GM21825 (cell line): Measurements from ENCODE around the gene CPLX4.
"Not testable (repeated sequence)": the region's sequence is repeated elsewhere in the genome, so short reads cannot be mapped to it uniquely, and the experiment has no call there.

Experiments
- ATAC-seq: cut with Tn5 transposase; IDR thresholded peaks from one replicate; pipeline ENCODE4 v1.9.1; 2021; ENCODE audit warnings: mild to moderate bottlenecking, moderate library complexity; ENCODE audit not compliant: unreplicated experiment

Gene CPLX4

GRCh38 chr18:59271606-59272220 is 46.7 kb downstream of the CPLX4 start:
- no peak for ATAC-seq

DNA sequence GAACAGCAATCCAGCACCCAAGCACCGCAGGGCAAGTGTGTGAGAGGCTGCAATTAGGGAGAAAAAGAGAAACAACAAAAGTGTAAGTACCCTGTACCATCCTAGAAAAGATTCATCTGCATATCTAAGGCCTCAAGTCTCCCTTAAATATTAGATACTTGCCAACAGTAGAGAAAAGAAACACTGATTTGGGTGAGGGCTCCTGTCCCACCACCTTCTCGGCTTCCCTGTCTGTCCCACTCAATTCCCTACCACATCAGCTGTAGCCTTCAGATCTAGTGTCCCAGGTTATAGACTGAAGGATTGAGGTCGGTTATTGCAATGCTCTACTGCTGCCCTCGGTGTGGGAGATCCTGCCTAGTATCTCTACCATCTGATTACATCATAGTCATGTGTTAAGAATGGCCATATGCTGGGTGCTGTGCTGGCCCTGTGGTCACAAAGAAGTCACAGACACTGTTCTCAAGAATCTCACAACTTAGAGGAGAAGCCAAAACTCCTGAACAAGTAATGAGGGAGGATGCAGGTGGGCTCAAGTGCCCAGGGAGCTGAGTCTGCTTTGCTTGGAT is 47.7 kb downstream of the CPLX4 start:
- no peak for ATAC-seq

DNA sequence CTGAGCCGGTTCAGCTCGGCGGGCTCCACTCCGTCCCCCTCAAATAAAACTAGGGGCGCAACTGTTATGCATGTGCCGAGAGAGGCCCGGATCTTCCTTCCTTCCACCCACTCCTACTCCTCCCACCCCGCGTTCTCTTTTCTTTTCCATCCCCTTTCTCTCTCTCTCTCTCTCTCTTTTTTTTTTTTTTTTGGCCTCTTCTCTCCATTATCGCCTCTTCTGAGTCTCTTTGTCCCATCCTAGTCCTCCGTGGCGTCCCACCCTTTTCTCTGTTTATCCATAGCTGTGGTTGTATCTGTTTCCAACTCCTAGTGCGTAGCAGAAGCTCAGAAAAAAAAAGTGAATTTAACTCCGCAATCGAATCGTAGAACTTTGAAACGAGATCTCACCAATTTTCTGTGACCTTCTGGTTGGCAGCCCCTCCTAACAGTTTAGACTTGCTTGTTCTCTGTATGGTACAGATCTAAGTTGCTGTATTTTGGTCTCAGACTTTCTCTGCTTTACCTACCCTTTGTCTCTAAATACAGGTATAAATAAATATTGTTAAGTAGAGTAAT is 48.8 kb downstream of the CPLX4 start:
- no peak for ATAC-seq

- peak; percentile 40 for ATAC-seq
Observed at GRCh38 chr18:59268721-59269562, 49.5 kb downstream of the CPLX4 start.

GRCh38 chr18:59268127-59268720 is 50.2 kb downstream of the CPLX4 start:
- ATAC-seq: no peak

DNA sequence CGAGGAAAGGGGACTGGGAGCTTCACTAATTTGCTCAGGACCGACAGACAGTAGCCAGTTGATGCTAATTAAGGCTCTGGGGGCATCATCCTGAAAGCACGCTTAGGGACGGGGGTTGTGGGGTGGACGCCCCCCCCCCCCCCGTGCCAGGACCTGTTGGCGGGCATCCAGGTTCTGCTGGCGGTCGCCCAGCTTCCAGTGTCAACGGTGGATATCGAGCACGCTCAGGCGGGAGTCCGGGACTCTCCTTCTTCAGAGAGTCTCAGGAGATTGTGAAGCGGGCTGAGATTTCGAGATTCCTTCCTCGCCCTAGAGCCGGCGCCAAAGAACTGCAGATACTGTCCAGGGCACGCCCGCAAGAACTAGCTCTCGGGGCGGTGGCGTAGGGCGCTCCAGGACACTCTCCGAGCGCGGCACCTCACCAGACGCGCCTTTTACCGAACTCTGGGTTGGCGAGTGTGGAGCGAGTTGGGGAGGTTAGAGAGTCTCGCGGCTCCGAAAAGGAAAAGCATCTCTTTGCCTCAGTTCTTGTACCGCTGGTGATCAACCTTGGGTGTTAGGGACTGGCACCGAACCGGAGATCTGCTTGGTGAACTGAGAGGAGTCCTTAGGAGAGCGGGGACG is 50.8 kb downstream of the CPLX4 start:
- ATAC-seq: no peak

GRCh38 chr18:59266886-59267502 is 51.5 kb downstream of the CPLX4 start:
- ATAC-seq: no peak

- no peak for ATAC-seq
Observed at GRCh38 chr18:59266459-59266858, 52.0 kb downstream of the CPLX4 start.

DNA sequence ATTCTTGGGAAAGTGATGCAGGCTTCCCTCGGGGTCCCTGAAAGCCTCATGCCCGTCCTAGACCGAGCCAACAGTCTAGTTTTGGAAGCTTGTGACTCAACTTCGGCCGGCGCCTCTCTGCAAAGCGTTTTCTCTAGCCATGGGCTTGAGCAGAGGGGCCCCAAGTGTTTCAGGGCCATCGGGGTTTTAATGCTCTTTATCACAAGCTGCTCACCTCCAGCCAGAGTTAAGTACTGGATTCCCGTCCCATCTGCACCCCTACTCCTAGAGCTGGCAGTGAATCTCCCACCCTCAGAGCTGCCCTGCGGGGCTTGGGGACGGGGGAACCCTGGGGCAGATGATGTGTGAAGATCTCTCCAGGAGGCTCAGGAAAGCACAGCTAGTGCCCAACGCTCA is 52.5 kb downstream of the CPLX4 start:
- no peak for ATAC-seq

DNA sequence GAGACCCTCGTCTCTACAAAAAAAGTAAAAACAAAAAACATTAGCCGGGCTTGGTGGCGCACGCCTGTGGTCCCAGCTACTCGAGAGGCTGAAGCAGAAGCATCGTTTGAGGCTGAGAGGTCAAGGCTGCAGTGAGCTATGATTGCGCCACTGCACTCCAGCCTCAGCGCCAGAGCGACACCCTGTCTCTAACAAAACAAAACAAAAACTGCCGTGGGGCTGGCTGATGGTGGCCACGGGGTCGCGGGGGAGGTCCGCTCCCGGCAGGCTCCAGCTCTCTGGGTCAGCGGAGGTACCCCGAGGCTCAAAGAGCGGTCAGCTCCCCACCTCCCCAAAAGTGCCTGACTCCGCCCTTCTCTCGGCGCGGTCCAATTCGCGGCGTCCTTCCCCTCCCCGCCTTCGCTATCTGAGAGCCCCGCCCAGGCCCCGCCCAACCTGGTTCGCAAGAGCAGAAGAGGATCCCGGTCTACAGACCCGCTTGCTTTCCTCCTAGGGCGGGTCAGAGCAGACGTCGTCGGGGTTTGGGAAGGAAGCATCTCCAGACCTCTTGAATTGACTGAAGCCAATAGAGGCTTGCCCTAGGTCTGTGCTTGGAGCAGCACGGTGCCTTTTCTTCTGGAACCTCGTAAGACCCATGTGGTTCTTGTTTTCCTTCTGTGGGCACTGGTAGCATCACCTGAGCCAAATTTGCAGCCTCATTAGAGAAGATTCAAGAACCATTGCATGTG is 53.0 kb downstream of the CPLX4 start:
- no peak for ATAC-seq

DNA sequence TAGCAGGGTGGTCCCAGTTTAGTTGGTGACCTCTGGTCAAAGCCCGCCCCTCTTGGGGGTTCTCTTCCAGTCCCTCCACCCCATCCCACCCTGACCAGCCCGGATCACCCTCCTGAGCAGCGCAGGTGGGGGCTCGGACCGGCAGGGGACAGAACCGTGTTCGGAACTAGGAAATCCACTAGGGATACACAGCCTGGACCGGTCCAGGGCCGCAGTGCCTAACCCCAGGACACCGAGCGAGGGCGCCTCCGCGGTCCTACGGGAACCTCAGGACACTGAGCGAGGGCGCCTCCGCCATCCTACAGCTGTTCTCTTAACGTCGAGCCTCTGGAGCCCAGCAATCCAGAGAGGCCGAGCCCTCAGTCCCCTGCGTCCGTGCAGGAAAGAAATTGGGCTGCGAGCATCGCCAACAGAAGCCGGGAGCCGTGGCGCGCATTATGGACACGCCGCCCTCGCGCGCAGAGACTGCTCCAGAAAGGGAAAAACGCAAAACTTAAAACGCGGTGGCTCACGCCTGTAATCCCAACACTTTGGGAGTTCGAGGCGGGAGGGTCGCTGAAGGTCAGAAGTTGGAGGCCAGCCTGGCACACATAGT is 53.7 kb downstream of the CPLX4 start:
- no peak for ATAC-seq

GRCh38 chr18:59264121-59264571 is 54.3 kb downstream of the CPLX4 start:
- ATAC-seq: no peak

DNA sequence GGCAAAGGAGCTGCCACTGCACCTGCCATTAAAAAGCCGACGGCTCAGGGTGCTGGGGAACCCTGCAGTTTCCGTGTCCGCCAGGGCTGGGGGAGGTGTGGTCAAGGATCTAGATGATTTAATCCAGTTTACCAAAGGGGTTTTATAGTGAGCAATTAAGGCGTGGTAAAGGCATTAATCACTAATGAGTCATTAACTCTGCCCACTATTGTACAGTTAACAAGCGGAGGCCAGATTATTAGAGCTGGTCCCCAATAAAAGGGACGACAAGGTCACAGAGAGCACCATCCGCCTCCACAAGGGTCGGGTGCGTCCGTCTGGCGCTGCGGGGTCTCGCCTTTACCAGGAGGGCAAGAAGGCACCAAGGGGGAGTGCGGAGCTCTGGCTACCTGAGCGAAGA is 54.8 kb downstream of the CPLX4 start:
- no peak for ATAC-seq

DNA sequence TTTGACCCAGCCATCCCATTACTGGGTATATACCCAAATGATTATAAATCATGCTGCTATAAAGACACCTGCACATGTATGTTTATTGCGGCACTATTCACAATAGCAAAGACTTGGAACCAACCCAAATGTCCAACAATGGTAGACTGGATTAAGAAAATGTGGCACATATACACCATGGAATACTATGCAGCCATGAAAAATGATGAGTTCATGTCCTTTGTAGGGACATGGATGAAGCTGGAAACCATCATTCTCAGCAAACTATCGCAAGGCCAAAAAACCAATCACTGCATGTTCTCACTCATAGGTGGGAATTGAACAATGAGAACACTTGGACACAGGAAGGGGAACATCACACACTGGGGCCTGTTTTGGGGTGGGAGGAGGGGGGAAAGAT is 56.2 kb downstream of the CPLX4 start:
- ATAC-seq: not testable (repeated sequence)

DNA sequence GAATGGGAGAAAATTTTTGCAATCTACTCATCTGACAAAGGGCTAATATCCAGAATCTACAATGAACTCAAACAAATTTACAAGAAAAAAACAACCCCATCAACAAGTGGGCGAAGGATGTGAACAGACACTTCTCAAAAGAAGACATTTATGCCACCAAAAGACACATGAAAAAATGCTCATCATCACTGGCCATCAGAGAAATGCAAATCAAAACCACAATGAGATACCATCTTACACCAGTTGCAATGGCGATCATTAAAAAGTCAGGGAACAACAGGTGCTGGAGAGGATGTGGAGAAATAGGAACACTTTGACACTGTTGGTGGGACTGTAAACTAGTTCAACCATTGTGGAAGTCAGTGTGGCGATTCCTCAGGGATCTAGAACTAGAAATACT is 56.6 kb downstream of the CPLX4 start:
- ATAC-seq: not testable (repeated sequence)

- not testable (repeated sequence) for ATAC-seq
Observed at GRCh38 chr18:59255491-59255890, 63.0 kb downstream of the CPLX4 start.

DNA sequence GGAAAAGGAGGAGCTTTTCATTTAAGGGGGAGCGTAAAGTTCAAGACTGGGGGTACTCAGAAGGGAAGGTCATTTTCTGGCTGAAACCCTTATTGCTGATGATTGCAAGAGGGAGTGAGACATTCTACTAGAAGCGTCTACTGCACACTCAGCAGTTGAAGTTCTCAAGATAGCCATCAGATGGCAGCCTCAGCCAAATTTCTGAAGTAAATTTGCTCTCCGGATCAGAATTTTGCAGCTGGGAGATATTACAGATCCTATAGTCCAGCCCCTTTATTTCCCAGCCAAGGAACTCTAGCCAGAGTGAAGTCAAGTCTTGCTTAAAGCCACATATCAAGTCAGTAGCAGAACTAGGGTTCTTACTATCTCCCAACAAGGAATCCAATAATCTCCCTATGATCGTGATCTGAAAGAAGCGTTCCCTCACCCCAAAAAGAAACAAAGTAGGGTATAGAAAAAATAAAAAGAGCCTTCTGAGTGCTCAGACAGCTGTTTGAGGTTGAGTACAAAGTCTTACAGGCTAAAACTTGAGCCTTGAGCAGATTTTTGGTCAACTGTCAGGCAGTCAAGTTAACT is 69.2 kb downstream of the CPLX4 start:
- ATAC-seq: no peak

DNA sequence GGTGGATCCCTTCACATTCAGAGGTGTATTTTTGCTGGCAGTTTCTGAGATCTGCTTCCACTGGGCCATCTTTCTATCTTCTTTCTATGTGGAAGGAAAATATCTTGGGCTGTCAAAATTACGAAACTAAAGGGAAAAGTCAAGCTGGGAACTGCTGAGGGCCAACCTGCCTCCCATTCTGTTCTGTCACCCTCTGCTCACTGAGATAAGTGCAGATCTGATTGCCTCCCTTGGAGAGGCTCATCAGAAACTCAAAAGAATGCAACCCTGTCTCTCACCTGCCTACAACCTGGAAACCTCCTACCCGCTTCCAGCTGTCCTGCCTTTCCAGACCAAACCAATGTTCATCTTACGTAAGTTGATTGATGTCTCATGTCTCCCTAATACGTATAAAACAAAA is 71.7 kb downstream of the CPLX4 start:
- ATAC-seq: no peak
